Measurements from ENCODE around the gene PHF21B.
"Not testable (repeated sequence)": the region's sequence is repeated elsewhere in the genome, so short reads cannot be mapped to it uniquely, and the experiment has no call there.

PHF21B gene

GRCh38 chr22:45009606-45010531 is at the start of gene PHF21B:
TSS of gene PHF21B (minus strand) at chr22:45010005. CDS start at chr22:45009549, 456 bp downstream.
- POLR2A ChIA-PET (ENCODE audit: low non-redundant PET), result no interaction called here
- CTCF ChIA-PET, result no interaction called here
- DNase-seq (ENCODE audit: low spot score), result peak; percentile 19

GRCh38 chr22:45059296-45059695 is 49.5 kb upstream of the PHF21B start:
- no peak for DNase-seq (ENCODE audit: low spot score)
- CTCF ChIA-PET, result no interaction called here
- POLR2A ChIA-PET (ENCODE audit: low non-redundant PET), result no interaction called here
- no peak overlapping the region for H3K27ac ChIP-seq
- no peak for TF ChIP-seq CTCF (conservative IDR thresholded peaks at IDR 0.05; ENCODE audit: low read depth)

More at GRCh38 chr22:45009606-45010531, at the start of gene PHF21B:
- no peak within 1 kb of the TSS for H3K27ac ChIP-seq
- TF ChIP-seq CTCF (conservative IDR thresholded peaks at IDR 0.05; ENCODE audit: low read depth), result no peak

GRCh38 chr22:45058622-45058912 is 48.8 kb upstream of the PHF21B start:
- no peak for DNase-seq (ENCODE audit: low spot score)
- TF ChIP-seq CTCF (conservative IDR thresholded peaks at IDR 0.05; ENCODE audit: low read depth), result no peak
- ChIA-PET CTCF (no interaction called here), POLR2A (ENCODE audit: low non-redundant PET) (no interaction called here)
- H3K27ac ChIP-seq, result no peak overlapping the region

GRCh38 chr22:45055936-45056335 is 46.1 kb upstream of the PHF21B start:
- TF ChIP-seq CTCF (conservative IDR thresholded peaks at IDR 0.05; ENCODE audit: low read depth), result no peak
- ChIA-PET CTCF (no interaction called here), POLR2A (ENCODE audit: low non-redundant PET) (no interaction called here)

GRCh38 chr22:45053571-45053970 is 43.8 kb upstream of the PHF21B start:
- ChIA-PET CTCF (interaction anchor here (0.7 kb wide), 1 partner anchor 32 kb away, joined by 4 read pairs; no protein-coding TSS in a partner anchor), POLR2A (ENCODE audit: low non-redundant PET) (no interaction called here)
- no peak for TF ChIP-seq CTCF (conservative IDR thresholded peaks at IDR 0.05; ENCODE audit: low read depth)
- no peak for DNase-seq (ENCODE audit: low spot score)
- no peak overlapping the region for H3K27ac ChIP-seq

More at GRCh38 chr22:45055936-45056335, 46.1 kb upstream of the PHF21B start:
- H3K27ac ChIP-seq, result no peak overlapping the region
- no peak for DNase-seq (ENCODE audit: low spot score)

- no peak overlapping the region for H3K27ac ChIP-seq
- ChIA-PET CTCF (no interaction called here), POLR2A (ENCODE audit: low non-redundant PET) (no interaction called here)
- TF ChIP-seq CTCF (conservative IDR thresholded peaks at IDR 0.05; ENCODE audit: low read depth), result no peak
- no peak for DNase-seq (ENCODE audit: low spot score)
These were observed 43.3 kb upstream of the PHF21B start for GRCh38 chr22:45053094-45053493.

- DNase-seq (ENCODE audit: low spot score); H3K27ac ChIP-seq; CTCF ChIA-PET; POLR2A ChIA-PET (ENCODE audit: low non-redundant PET): not testable (repeated sequence)
These were observed 42.9 kb upstream of the PHF21B start for GRCh38 chr22:45052665-45053064.
